ENCODE data around the gene UBD.

DNA sequence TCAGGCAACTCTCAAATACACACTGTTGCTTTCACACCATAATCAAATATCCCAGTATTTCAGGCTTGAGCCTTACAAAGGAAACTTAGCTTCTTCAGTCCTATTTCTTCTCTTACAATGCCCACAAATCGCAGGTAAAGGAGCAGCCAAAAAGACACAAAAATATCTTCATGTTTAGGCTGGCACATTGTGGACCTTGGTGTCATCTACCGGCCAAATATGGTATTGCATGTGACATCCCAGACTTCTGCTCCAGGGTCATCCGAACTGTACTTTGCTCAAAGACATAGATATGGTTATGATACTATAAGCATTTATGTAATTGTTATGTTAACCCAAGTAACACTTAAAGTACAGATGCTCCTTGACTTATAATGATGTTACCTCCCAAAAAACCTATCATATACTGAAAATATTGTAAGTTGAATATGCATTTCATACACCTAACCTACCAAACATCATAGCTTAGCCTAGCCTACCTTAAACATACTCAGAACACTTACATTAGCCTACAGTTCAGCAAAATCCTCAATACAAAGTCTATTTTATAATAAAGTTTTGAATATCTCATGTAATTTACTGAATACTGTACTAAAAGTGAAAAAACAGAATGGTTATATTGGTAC is 30.0 kb upstream of the UBD start:
- TF ChIP-seq CSDC2 (CRISPR knock-in tag; IDR thresholded peaks at IDR 0.05) (no peak), ZNF8 (CRISPR knock-in tag; IDR thresholded peaks at IDR 0.05) (no peak), ZNF70 (CRISPR knock-in tag; IDR thresholded peaks at IDR 0.05) (no peak), GLIS3 (CRISPR knock-in tag; IDR thresholded peaks at IDR 0.05) (no peak), RARB (CRISPR knock-in tag; IDR thresholded peaks at IDR 0.05) (no peak), ISL1 (CRISPR knock-in tag; IDR thresholded peaks at IDR 0.05) (no peak), TCF4 (CRISPR knock-in tag; IDR thresholded peaks at IDR 0.05; ENCODE audit: borderline replicate concordance) (no peak)
- TF ChIP-seq, protein P1, sequence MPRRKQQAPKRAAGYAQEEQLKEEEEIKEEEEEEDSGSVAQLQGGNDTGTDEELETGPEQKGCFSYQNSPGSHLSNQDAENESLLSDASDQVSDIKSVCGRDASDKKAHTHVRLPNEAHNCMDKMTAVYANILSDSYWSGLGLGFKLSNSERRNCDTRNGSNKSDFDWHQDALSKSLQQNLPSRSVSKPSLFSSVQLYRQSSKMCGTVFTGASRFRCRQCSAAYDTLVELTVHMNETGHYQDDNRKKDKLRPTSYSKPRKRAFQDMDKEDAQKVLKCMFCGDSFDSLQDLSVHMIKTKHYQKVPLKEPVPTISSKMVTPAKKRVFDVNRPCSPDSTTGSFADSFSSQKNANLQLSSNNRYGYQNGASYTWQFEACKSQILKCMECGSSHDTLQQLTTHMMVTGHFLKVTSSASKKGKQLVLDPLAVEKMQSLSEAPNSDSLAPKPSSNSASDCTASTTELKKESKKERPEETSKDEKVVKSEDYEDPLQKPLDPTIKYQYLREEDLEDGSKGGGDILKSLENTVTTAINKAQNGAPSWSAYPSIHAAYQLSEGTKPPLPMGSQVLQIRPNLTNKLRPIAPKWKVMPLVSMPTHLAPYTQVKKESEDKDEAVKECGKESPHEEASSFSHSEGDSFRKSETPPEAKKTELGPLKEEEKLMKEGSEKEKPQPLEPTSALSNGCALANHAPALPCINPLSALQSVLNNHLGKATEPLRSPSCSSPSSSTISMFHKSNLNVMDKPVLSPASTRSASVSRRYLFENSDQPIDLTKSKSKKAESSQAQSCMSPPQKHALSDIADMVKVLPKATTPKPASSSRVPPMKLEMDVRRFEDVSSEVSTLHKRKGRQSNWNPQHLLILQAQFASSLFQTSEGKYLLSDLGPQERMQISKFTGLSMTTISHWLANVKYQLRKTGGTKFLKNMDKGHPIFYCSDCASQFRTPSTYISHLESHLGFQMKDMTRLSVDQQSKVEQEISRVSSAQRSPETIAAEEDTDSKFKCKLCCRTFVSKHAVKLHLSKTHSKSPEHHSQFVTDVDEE (CRISPR knock-in tag; IDR thresholded peaks at IDR 0.05) = no peak

Measured in SK-N-SH treated with all-trans-retinoic acid at 6 μM for 48 hours (cell line).